Upper lobe of left lung (tissue), 6 donors: ENCODE data around the gene FNDC3B. TPM values are rescaled to one million over a fixed set of nuclear protein-coding genes. Genes with fewer than 3 reads are reported as not detected.

ENCODE experiments used
- ATAC-seq, 2 donors: fragments of 200-7000 bp; cut with Tn5 transposase; one replicate each; pipeline ENCODE4 v1.9.1; 2022; ENCODE audit warnings: mild to moderate bottlenecking in 2 of 2, moderate library complexity in 2 of 2; ENCODE audit not compliant: low FRiP score in 2 of 2
- DNase-seq, 2 donors: peaks; one replicate each; pipeline ENCODE4 v3.0.0-alpha.2; 2019 to 2020
- H3K27ac ChIP-seq, 4 donors: fragments of 200-600 bp; sonication (generic); one replicate each; pipeline ENCODE4 v1.5.1; 2016 to 2019
- H3K27me3 ChIP-seq, 4 donors: fragments of 200-600 bp; sonication (generic); one replicate each; pipeline ENCODE4 v1.5.1; 2017 to 2019
- H3K36me3 ChIP-seq, 4 donors: fragments of 200-600 bp; sonication (generic); one replicate each; pipeline ENCODE4 v1.5.1; 2016 to 2019
- H3K4me1 ChIP-seq, 4 donors: fragments of 200-600 bp; sonication (generic); one replicate each; pipeline ENCODE4 v1.5.1; 2018 to 2019
- H3K4me3 ChIP-seq, 4 donors: fragments of 200-600 bp; sonication (generic); one replicate each; pipeline ENCODE4 v1.5.1; 2017 to 2019; ENCODE audit warnings: mild to moderate bottlenecking in 2 of 4, moderate library complexity in 1 of 4
- H3K9me3 ChIP-seq, 4 donors: fragments of 200-600 bp; sonication (generic); one replicate each; pipeline ENCODE4 v1.5.1; 2018 to 2019
- EP300 ChIP-seq, 4 donors: sonication (generic); formaldehyde crosslinking; IDR thresholded peaks; one replicate each; pipeline ENCODE4 v1.5.1; 2017; ENCODE audit warnings: antibody characterized with exemption in 4 of 4, control low read depth in 2 of 4
- POLR2A ChIP-seq, 4 donors: fragments of 450-650 bp; IDR thresholded peaks; one replicate each; pipeline ENCODE4 v1.5.1; 2016 to 2017; ENCODE audit warnings: antibody characterized with exemption in 4 of 4, mild to moderate bottlenecking in 2 of 4
- POLR2AphosphoS5 ChIP-seq, 2 donors: sonication (generic); formaldehyde crosslinking; IDR thresholded peaks; one replicate each; pipeline ENCODE4 v1.5.1; 2017; ENCODE audit warnings: antibody characterized with exemption in 2 of 2
- WGBS, 2 donors: methylation state at CpG; one replicate each; pipeline ENCODE4 v1.1.5; 2017 to 2018; 5-methylcytosine and 5-hydroxymethylcytosine counted together
- total RNA-seq, 6 donors: library from RNA; depleted of rRNA in 4 of 6; stranded (reverse); fragments of >200 nt in 4 of 6; gene quantifications; one replicate each; pipeline versions ENCODE4 v1.1.0 to v1.2.1, GENCODE V29; 2016 to 2021
- TF ChIP-seq, protein P1 (sequence below), 6 experiments: fragments of 450-650 bp in 4 of 6; fragments of 200-600 bp in 2 of 6; sonication (generic) in 2 of 6; IDR thresholded peaks; one replicate each; pipeline ENCODE4 v1.5.1; 2016 to 2019; ENCODE audit warnings: antibody characterized with exemption in 6 of 6
- donor health status: DM: no; HTN: no; CAD: no; lungs with moderate emphysema.
- donor health status: DM: no; HTN: yes; CAD: no; lungs with severe emphysema.

FNDC3B gene
- total RNA-seq, 6 donors from 2014 or later: 73.3 to 167 (median 119) TPM

DNA sequence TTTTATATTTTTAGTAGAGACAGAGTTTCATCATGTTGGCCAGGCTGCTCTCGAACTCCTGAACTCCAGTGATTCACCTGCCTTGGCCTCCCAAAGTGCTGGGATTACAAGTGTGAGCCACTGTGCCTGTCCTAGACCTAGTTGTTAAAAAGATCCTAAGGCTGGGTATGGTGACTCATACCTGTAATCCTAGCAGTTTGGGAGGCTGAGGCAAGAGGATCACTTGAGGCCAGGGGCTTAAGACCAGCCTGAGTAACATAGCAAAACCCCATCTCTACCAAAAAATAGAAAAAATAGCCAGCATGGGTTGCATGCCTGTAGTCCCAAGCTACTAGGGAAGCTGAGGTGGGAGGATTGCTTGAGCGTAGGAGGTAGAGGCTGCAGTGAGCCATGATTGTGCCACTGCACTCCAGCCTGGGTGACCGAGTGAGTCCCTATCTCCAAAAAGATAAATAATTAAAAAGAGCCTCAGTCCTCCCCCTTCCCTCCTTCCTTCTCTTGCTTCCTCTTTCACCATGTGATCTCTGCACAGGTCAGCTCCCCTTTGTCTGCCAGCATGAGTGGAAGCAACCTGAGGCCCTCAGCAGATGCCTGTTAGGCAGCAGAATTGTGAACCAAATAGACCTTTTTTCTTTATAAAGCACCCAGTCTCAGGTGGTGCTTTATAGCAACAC, 9.8 kb upstream of the FNDC3B start:
- 68 to 71% methylated on average over 3 of the region's 3 CpGs for WGBS, 2 donors
- H3K9me3 ChIP-seq: no peaks in the 10 kb centered on the region
- DNase-seq (no peak), ATAC-seq (peak in 1 of 2 donors; percentile 35)
- no peak for TF ChIP-seq POLR2A (IDR thresholded peaks at IDR 0.05)
- TF ChIP-seq POLR2AphosphoS5 (IDR thresholded peaks at IDR 0.05): no peak
- TF ChIP-seq EP300 (IDR thresholded peaks at IDR 0.05): no peak
- TF ChIP-seq, protein P1, sequence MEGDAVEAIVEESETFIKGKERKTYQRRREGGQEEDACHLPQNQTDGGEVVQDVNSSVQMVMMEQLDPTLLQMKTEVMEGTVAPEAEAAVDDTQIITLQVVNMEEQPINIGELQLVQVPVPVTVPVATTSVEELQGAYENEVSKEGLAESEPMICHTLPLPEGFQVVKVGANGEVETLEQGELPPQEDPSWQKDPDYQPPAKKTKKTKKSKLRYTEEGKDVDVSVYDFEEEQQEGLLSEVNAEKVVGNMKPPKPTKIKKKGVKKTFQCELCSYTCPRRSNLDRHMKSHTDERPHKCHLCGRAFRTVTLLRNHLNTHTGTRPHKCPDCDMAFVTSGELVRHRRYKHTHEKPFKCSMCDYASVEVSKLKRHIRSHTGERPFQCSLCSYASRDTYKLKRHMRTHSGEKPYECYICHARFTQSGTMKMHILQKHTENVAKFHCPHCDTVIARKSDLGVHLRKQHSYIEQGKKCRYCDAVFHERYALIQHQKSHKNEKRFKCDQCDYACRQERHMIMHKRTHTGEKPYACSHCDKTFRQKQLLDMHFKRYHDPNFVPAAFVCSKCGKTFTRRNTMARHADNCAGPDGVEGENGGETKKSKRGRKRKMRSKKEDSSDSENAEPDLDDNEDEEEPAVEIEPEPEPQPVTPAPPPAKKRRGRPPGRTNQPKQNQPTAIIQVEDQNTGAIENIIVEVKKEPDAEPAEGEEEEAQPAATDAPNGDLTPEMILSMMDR (IDR thresholded peaks at IDR 0.05): no peak
- no peaks in the 10 kb centered on the region for H3K36me3 ChIP-seq
- no peak overlapping the region for H3K4me3 ChIP-seq
- H3K4me1 ChIP-seq: no peaks in the 10 kb centered on the region
- H3K27me3 ChIP-seq: no peaks in the 10 kb centered on the region
- H3K27ac ChIP-seq: no peak overlapping the region

DNA sequence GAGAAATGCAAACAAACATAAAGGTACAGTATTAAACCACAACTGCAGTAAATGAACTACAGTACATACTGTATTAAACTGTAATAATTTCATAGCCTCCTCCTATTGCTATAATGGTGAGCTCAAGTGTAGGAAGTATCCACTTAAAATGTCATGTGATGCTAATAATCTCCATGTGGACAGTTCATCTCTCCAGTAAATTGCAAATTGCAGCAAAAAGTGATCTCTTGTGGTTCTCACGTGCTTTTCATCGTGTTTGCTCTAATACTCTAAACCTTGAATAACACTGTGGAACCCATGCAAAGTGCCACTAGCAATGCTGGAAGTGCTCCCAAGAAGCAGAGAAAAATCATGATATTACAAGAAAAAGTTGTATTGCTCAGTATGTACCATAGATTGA, 9.2 kb upstream of the FNDC3B start:
- ATAC-seq (no peak), DNase-seq (no peak)
- TF ChIP-seq EP300 (IDR thresholded peaks at IDR 0.05): no peak
- TF ChIP-seq, protein P1 (IDR thresholded peaks at IDR 0.05): no peak
- TF ChIP-seq POLR2A (IDR thresholded peaks at IDR 0.05): no peak
- TF ChIP-seq POLR2AphosphoS5 (IDR thresholded peaks at IDR 0.05): no peak
- H3K27ac ChIP-seq: no peak overlapping the region
- no peaks in the 10 kb centered on the region for H3K27me3 ChIP-seq
- H3K4me3 ChIP-seq: no peak overlapping the region
- no peaks in the 10 kb centered on the region for H3K36me3 ChIP-seq
- 68 to 78% methylated on average over 2 of the region's 2 CpGs for WGBS, 2 donors
- H3K4me1 ChIP-seq: no peaks in the 10 kb centered on the region
- H3K9me3 ChIP-seq: no peaks in the 10 kb centered on the region

DNA sequence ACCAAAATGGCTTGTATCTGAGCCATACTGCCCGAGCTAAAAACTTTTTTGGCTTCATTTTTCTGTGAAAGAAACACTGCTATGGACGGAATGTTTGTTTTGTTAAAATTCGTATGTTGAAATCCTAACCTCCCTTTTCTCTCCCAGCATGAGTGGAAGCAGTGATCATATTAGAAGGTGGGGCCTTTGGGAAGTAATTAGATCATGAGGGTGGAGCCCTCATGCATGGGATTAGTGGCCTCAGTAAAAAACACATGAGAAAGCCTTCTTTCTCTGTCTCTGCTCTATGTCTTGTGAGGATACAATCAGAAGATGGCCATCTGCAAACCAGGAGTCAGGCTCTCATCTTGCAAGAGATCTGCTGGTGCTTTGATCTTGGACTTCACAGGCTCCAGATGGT, 7.4 kb upstream of the FNDC3B start:
- no peak overlapping the region for H3K4me3 ChIP-seq
- no peak for ATAC-seq
- H3K36me3 ChIP-seq: no peaks in the 10 kb centered on the region
- no peaks in the 10 kb centered on the region for H3K9me3 ChIP-seq
- no peaks in the 10 kb centered on the region for H3K27me3 ChIP-seq
- WGBS, 2 donors: 76 to 90% methylated on average over 3 of the region's 3 CpGs
- no peak overlapping the region for H3K27ac ChIP-seq
- no peaks in the 10 kb centered on the region for H3K4me1 ChIP-seq
- TF ChIP-seq POLR2AphosphoS5 (IDR thresholded peaks at IDR 0.05): no peak
- TF ChIP-seq POLR2A (IDR thresholded peaks at IDR 0.05): no peak
- TF ChIP-seq, protein P1 (IDR thresholded peaks at IDR 0.05): no peak
- TF ChIP-seq EP300 (IDR thresholded peaks at IDR 0.05): no peak
- DNase-seq: no peak

DNA sequence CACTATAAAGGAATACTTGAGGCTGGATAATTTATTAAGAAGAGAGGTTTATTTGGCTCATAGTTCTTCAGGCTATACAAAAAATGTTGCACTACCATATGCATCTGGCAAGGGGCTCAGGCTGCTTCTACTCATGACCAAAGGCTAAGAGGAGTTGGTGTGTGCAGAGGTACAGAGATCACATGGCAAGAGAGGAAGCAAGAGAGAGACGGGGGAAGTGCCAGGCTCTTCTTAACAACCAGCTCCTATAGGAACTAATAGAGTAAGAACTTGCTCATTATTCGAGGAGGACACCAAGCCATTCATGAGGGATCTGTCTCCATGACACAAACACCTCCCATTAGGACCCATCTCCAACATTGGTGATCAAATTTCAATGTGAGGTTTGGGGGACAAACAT, 6.0 kb upstream of the FNDC3B start:
- no peak overlapping the region for H3K27ac ChIP-seq
- WGBS, 2 donors: 50 to 77% methylated on average over 2 of the region's 2 CpGs
- H3K4me3 ChIP-seq: no peak overlapping the region
- ATAC-seq: peak in 1 of 2 donors; percentile 44
- DNase-seq: no peak
- H3K36me3 ChIP-seq: no peaks in the 10 kb centered on the region
- H3K4me1 ChIP-seq: peaks cover 0 to under 1% (median 0%) of the 10 kb centered on the region in 4 donors
- H3K27me3 ChIP-seq: no peaks in the 10 kb centered on the region
- no peaks in the 10 kb centered on the region for H3K9me3 ChIP-seq
- TF ChIP-seq EP300 (IDR thresholded peaks at IDR 0.05) (no peak), POLR2A (IDR thresholded peaks at IDR 0.05) (no peak), POLR2AphosphoS5 (IDR thresholded peaks at IDR 0.05) (no peak)
- TF ChIP-seq, protein P1 (IDR thresholded peaks at IDR 0.05): no peak
